Brain microvascular endothelial cell (primary cell): Measurements from ENCODE around the gene BMX.

ENCODE experiments used
- DNase-seq: peaks from one replicate; pipeline ENCODE4 v3.0.0-alpha.2; 2020
- H3K27ac ChIP-seq: fragments of 250-450 bp; sonication (Bioruptor Pico); 2 replicates; pipeline ENCODE4 v1.5.1; 2020; ENCODE audit warnings: mild to moderate bottlenecking, moderate library complexity
- H3K27me3 ChIP-seq: fragments of 250-450 bp; sonication (Bioruptor Pico); replicated peaks from 2 replicates; pipeline ENCODE4 v1.5.1; 2020; ENCODE audit warnings: mild to moderate bottlenecking
- H3K36me3 ChIP-seq: fragments of 250-450 bp; sonication (Bioruptor Pico); replicated peaks from 2 replicates; pipeline ENCODE4 v1.5.1; 2020; ENCODE audit warnings: mild to moderate bottlenecking
- H3K4me3 ChIP-seq: 2 replicates; pipeline ENCODE4 v1.5.1; 2011; ENCODE audit warnings: low read depth, mild to moderate bottlenecking, control low read depth, low read length, moderate library complexity
- in situ Hi-C: cut with HindIII; loops from 2 replicates; pipeline ENCODE4 v1.10.0; 2017; ENCODE audit warnings: low sequenced_read_pairs, low pct_ligation_motif_present
- TF ChIP-seq, protein P1 (sequence below): IDR thresholded peaks from 2 replicates; pipeline ENCODE4 v1.5.1; 2011; ENCODE audit warnings: low read depth, mild to moderate bottlenecking, moderate library complexity, low read length, control low read depth, inconsistent platforms; ENCODE audit errors: missing control alignments

Gene BMX

GRCh38 chrX:15509845-15510244 is 9.2 kb downstream of the BMX start:
- in situ Hi-C loops = no loop called here
- no peak overlapping the region for H3K27ac ChIP-seq
- H3K4me3 ChIP-seq = no peak overlapping the region
- TF ChIP-seq, protein P1, sequence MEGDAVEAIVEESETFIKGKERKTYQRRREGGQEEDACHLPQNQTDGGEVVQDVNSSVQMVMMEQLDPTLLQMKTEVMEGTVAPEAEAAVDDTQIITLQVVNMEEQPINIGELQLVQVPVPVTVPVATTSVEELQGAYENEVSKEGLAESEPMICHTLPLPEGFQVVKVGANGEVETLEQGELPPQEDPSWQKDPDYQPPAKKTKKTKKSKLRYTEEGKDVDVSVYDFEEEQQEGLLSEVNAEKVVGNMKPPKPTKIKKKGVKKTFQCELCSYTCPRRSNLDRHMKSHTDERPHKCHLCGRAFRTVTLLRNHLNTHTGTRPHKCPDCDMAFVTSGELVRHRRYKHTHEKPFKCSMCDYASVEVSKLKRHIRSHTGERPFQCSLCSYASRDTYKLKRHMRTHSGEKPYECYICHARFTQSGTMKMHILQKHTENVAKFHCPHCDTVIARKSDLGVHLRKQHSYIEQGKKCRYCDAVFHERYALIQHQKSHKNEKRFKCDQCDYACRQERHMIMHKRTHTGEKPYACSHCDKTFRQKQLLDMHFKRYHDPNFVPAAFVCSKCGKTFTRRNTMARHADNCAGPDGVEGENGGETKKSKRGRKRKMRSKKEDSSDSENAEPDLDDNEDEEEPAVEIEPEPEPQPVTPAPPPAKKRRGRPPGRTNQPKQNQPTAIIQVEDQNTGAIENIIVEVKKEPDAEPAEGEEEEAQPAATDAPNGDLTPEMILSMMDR = no peak
- no peaks in the 10 kb centered on the region for H3K27me3 ChIP-seq
- no peak for DNase-seq
- no peaks in the 10 kb centered on the region for H3K36me3 ChIP-seq

- DNase-seq = no peak
- no peak overlapping the region for H3K27ac ChIP-seq
- H3K4me3 ChIP-seq = no peak overlapping the region
- in situ Hi-C loops = no loop called here
- H3K27me3 ChIP-seq = no peaks in the 10 kb centered on the region
- H3K36me3 ChIP-seq = no peaks in the 10 kb centered on the region
- TF ChIP-seq, protein P1 = no peak
Observed at GRCh38 chrX:15511563-15511962, 11.0 kb downstream of the BMX start.

DNA sequence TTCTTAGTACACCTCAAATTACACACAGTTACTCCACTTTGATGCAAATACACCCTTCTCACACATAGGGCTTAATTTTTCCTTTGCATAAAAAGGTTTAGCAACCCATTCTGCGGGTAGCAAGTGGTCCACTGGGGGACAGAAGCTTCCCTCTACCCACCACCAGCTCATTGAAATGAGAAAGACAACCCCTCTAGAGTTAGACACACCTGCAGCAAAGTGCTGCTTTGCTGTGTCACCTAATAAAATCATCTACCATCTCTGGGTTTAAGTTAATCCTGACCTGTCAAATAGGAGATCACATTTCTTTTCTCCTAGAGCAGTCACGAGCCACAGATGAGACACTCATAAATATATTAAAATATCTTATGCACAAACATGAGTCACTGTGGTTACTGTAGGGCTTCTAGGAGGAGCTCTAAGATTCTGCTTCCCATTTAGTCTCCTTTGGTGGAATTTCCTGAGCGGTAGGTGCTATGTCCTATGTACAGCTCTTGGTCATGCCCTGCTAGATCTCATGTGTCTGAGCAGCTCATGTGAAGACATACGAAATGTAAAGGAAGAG is 11.9 kb downstream of the BMX start:
- TF ChIP-seq, protein P1 = no peak
- H3K4me3 ChIP-seq = no peak overlapping the region
- no peaks in the 10 kb centered on the region for H3K27me3 ChIP-seq
- no peaks in the 10 kb centered on the region for H3K36me3 ChIP-seq
- in situ Hi-C loops = no loop called here
- DNase-seq = peak; percentile 2
- no peak overlapping the region for H3K27ac ChIP-seq

DNA sequence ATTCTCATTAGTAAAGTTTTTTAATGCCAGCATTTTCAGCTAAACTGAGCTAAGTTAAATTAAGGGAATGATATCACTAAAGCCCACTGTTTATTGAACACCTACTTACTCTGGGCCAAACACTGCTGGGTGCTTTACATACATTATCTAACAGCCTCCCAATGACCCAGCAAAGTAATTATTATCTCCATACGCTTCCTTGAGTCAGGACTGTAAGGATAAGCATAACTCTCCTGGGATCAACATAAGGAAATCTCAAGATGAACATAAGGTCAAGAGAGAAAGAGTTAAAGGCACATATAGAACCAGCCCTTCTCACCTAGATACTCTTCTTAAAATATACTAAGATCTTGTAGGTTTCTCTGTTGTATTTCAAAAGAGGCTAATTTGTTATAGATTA is 13.7 kb downstream of the BMX start:
- H3K27me3 ChIP-seq = no peaks in the 10 kb centered on the region
- in situ Hi-C loops = no loop called here

DNA sequence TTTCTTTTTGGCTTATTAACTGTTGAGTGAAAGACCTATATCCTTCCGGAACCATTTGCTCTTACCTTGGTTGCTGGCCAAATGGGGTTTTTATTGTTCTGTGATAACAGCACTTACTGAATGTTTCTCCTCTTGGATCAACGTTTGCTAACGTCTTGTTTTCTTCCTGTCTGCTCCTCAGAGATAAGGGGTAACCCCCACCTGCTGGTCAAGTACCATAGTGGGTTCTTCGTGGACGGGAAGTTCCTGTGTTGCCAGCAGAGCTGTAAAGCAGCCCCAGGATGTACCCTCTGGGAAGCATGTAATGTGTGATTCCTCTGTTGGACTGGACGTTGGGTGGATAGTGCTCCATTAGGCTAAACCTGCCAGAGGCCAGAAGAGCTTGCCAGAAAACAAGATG is 15.3 kb downstream of the BMX start:
- TF ChIP-seq, protein P1 = no peak
- Histone ChIP-seq H3K36me3 (no peaks in the 10 kb centered on the region), H3K4me3 (no peak overlapping the region), H3K27ac (no peak overlapping the region), H3K27me3 (no peaks in the 10 kb centered on the region)
- in situ Hi-C loops = no loop called here
- DNase-seq = no peak

More for the DNA sequence above, 13.7 kb downstream of the BMX start:
- Histone ChIP-seq H3K27ac (no peak overlapping the region), H3K36me3 (no peaks in the 10 kb centered on the region), H3K4me3 (no peak overlapping the region)
- TF ChIP-seq, protein P1 = no peak
- DNase-seq = no peak

GRCh38 chrX:15522464-15522863 is 21.9 kb downstream of the BMX start:
- in situ Hi-C loops = no loop called here
- no peak for DNase-seq
- TF ChIP-seq, protein P1 = no peak
- H3K36me3 ChIP-seq = no peaks in the 10 kb centered on the region
- H3K27ac ChIP-seq = no peak overlapping the region
- no peaks in the 10 kb centered on the region for H3K27me3 ChIP-seq
- no peak overlapping the region for H3K4me3 ChIP-seq
